GM18951 (cell line): Measurements from ENCODE around the gene SERPINB10.

Experiments used
- POLR2A ChIP-seq: IDR thresholded peaks from 4 replicates; pipeline ENCODE4 v1.6.1; 2011; ENCODE audit warnings: mild to moderate bottlenecking; ENCODE audit not compliant: insufficient read length, insufficient read depth; ENCODE audit errors: extremely low read depth
- in situ Hi-C: fragments of 300-500 bp; cut with MboI; formaldehyde crosslinking; loops from one replicate; pipeline ENCODE4 v1.12.0; 2022; ENCODE audit warnings: low sequenced_read_pairs, mixed read lengths, inconsistent platforms; ENCODE audit not compliant: unreplicated experiment

Gene SERPINB10

GRCh38 chr18:63881851-63882250 lies 25.9 kb upstream of the SERPINB10 start:
- in situ Hi-C loops = no loop called here
- no peak for TF ChIP-seq POLR2A

- no peak for TF ChIP-seq POLR2A
- in situ Hi-C loops = no loop called here
These were observed 25.2 kb upstream of the SERPINB10 start for GRCh38 chr18:63882333-63883141.

- in situ Hi-C loops = no loop called here
- TF ChIP-seq POLR2A = no peak
These were observed 24.1 kb upstream of the SERPINB10 start for GRCh38 chr18:63883617-63884016.

- no peak for TF ChIP-seq POLR2A
- in situ Hi-C loops = no loop called here
These were observed 20.3 kb upstream of the SERPINB10 start, which contains the start of gene SERPINB2 for GRCh38 chr18:63887424-63887823. Gene SERPINB2, plus strand, starts transcription at chr18:63887705. Its CDS starts 3,740 bp downstream, at chr18:63891445.

GRCh38 chr18:63888470-63889190 lies 19.1 kb upstream of the SERPINB10 start:
- in situ Hi-C loops = no loop called here
- no peak for TF ChIP-seq POLR2A

- no peak for TF ChIP-seq POLR2A
These were observed 18.1 kb upstream of the SERPINB10 start for GRCh38 chr18:63889626-63890025.

GRCh38 chr18:63890237-63890949 lies 17.4 kb upstream of the SERPINB10 start:
- in situ Hi-C loops = no loop called here
- TF ChIP-seq POLR2A = no peak

More at GRCh38 chr18:63889626-63890025, 18.1 kb upstream of the SERPINB10 start:
- in situ Hi-C loops = no loop called here

GRCh38 chr18:63890950-63891304 lies 16.8 kb upstream of the SERPINB10 start:
- in situ Hi-C loops = no loop called here
- TF ChIP-seq POLR2A = no peak

GRCh38 chr18:63892566-63892965 lies 15.2 kb upstream of the SERPINB10 start:
- TF ChIP-seq POLR2A = no peak
- in situ Hi-C loops = no loop called here

- TF ChIP-seq POLR2A = no peak
These were observed 13.5 kb upstream of the SERPINB10 start for GRCh38 chr18:63894106-63894772.

GRCh38 chr18:63895190-63895589 lies 12.6 kb upstream of the SERPINB10 start:
- in situ Hi-C loops = no loop called here

More at GRCh38 chr18:63894106-63894772, 13.5 kb upstream of the SERPINB10 start:
- in situ Hi-C loops = no loop called here

GRCh38 chr18:63897072-63897471 lies 10.7 kb upstream of the SERPINB10 start:
- in situ Hi-C loops = no loop called here
- TF ChIP-seq POLR2A = no peak

More at GRCh38 chr18:63895190-63895589, 12.6 kb upstream of the SERPINB10 start:
- no peak for TF ChIP-seq POLR2A

GRCh38 chr18:63899206-63899605 lies 8.6 kb upstream of the SERPINB10 start:
- no peak for TF ChIP-seq POLR2A
- in situ Hi-C loops = no loop called here
